HCT116 (cell line): ENCODE measurements around the gene ERN1.

Experiments
- ATF3 ChIP-seq: IDR thresholded peaks from 2 replicates; pipeline ENCODE4 v1.6.1; 2012
- CBX3 ChIP-seq: IDR thresholded peaks from 2 replicates; pipeline ENCODE4 v1.6.1; 2012; ENCODE audit warnings: low read depth
- CTCF ChIP-seq, 3 experiments: fragments of 200-600 bp in 1 of 3; sonication (generic) in 1 of 3; IDR thresholded peaks in 2 of 3; conservative IDR thresholded peaks in 1 of 3; 2 replicates each; pipeline ENCODE4 v1.5.1; 2012 to 2017; ENCODE audit warnings: low read depth in 2 of 3, low read length in 2 of 3, antibody characterized with exemption in 1 of 3, borderline replicate concordance in 1 of 3, control low read depth in 1 of 3, mild to moderate bottlenecking in 1 of 3, mixed read lengths in 1 of 3, mixed run types in 1 of 3, moderate library complexity in 1 of 3; ENCODE audit not compliant: insufficient read depth in 1 of 3
- EGR1 ChIP-seq: IDR thresholded peaks from 2 replicates; pipeline ENCODE4 v1.6.1; 2012; ENCODE audit warnings: low read depth
- EZH2 ChIP-seq: fragments of 200-600 bp; sonication (generic); IDR thresholded peaks from 2 replicates; pipeline ENCODE4 v1.6.1; 2017; ENCODE audit warnings: antibody characterized with exemption, mixed run types
- FOSL1 ChIP-seq: IDR thresholded peaks from 2 replicates; pipeline ENCODE4 v1.6.1; 2012; ENCODE audit warnings: low read depth
- JUND ChIP-seq: IDR thresholded peaks from 2 replicates; pipeline ENCODE4 v1.6.1; 2012
- POLR2A ChIP-seq: IDR thresholded peaks from 2 replicates; pipeline ENCODE4 v1.7.0; 2011; ENCODE audit warnings: borderline replicate concordance; ENCODE audit not compliant: insufficient read depth, insufficient read length; ENCODE audit errors: extremely low read depth
- POLR2AphosphoS5 ChIP-seq: IDR thresholded peaks from 2 replicates; pipeline ENCODE4 v1.6.1; 2011; ENCODE audit warnings: mild to moderate bottlenecking, low read depth, low read length, moderate library complexity
- ZBTB33 ChIP-seq: IDR thresholded peaks from 2 replicates; pipeline ENCODE4 v1.6.1; 2011; ENCODE audit warnings: mild to moderate bottlenecking, low read length, moderate library complexity; ENCODE audit not compliant: insufficient replicate concordance; ENCODE audit errors: extremely low read depth
- ZNF274 ChIP-seq: fragments of 200-500 bp; sonication (Bioruptor generic); IDR thresholded peaks from 2 replicates; pipeline ENCODE4 v1.6.1; 2014; ENCODE audit warnings: mild to moderate bottlenecking, low read depth, low read length, inconsistent platforms
- TF ChIP-seq, protein P1 (sequence below): IDR thresholded peaks from 2 replicates; pipeline ENCODE4 v1.6.1; 2012; ENCODE audit warnings: low read depth

DNA sequence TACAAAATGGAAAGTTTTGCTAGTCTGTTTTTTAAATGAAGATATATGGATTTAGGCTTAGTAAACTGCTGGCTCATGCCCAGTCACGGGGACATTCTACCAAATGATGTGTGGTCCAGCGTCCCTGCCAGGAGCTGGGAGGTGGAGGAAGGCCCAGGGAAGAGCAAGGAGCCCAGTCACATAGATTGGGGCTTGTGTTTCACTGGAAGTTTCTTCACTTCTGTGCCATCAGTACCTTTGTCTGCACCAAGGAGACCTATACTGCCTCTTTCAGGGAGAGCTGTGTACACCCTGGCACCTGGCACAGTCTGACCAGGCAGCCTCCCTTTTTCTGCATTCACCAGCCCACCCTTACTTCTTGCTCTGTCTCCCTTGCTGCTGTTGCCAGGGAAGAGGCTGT lies 32.6 kb upstream of the ERN1 start:
- TF ChIP-seq POLR2A (no peak), CBX3 (no peak), ZBTB33 (no peak), ATF3 (no peak), CTCF (IDR thresholded peaks at IDR 0.05 in 2 of 3, conservative IDR thresholded peaks at IDR 0.05 in 1 of 3; ENCODE audit: borderline replicate concordance in 1 of 3, insufficient read depth in 1 of 3, low read depth in 2 of 3, low read length in 2 of 3) (no peak), EZH2 (no peak), POLR2AphosphoS5 (no peak), FOSL1 (no peak), JUND (no peak), EGR1 (no peak), ZNF274 (no peak)
- TF ChIP-seq, protein P1, sequence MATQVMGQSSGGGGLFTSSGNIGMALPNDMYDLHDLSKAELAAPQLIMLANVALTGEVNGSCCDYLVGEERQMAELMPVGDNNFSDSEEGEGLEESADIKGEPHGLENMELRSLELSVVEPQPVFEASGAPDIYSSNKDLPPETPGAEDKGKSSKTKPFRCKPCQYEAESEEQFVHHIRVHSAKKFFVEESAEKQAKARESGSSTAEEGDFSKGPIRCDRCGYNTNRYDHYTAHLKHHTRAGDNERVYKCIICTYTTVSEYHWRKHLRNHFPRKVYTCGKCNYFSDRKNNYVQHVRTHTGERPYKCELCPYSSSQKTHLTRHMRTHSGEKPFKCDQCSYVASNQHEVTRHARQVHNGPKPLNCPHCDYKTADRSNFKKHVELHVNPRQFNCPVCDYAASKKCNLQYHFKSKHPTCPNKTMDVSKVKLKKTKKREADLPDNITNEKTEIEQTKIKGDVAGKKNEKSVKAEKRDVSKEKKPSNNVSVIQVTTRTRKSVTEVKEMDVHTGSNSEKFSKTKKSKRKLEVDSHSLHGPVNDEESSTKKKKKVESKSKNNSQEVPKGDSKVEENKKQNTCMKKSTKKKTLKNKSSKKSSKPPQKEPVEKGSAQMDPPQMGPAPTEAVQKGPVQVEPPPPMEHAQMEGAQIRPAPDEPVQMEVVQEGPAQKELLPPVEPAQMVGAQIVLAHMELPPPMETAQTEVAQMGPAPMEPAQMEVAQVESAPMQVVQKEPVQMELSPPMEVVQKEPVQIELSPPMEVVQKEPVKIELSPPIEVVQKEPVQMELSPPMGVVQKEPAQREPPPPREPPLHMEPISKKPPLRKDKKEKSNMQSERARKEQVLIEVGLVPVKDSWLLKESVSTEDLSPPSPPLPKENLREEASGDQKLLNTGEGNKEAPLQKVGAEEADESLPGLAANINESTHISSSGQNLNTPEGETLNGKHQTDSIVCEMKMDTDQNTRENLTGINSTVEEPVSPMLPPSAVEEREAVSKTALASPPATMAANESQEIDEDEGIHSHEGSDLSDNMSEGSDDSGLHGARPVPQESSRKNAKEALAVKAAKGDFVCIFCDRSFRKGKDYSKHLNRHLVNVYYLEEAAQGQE: no peak
